Endothelial cell of umbilical vein (primary cell): ENCODE data around the gene MTA2. TPM values are rescaled to one million over a fixed set of nuclear protein-coding genes. Genes with fewer than 3 reads are reported as not detected.

ENCODE experiments used
- BruUV-seq: library from RNA; stranded (reverse); fragments of 400-500 nt; replicated peaks from 2 replicates; lab custom pipeline; 2021; lab: Mats Ljungman, UMichigan
- CTCF ChIA-PET: fragments of 300-600, 350-600 bp; sonication (Branson Sonifier 250); formaldehyde crosslinking; loops from one replicate; lab custom pipeline; 2021; ENCODE audit warnings: antibody characterized with exemption, inconsistent platforms; lab: Charles Lee
- POLR2A ChIA-PET: fragments of 300-600, 350-600 bp; sonication (Branson Sonifier 250); formaldehyde crosslinking; loops from one replicate; lab custom pipeline; 2021; ENCODE audit warnings: antibody characterized with exemption, inconsistent platforms; lab: Charles Lee
- DNase-seq: peaks from one replicate; pipeline ENCODE4 v3.0.0-alpha.2; 2011; ENCODE audit warnings: low read depth, low spot score
- FAIRE-seq: peaks from 2 replicates; lab custom pipeline; 2011; peaks lifted over from hg19 to GRCh38; lab: Jason Lieb, UNC
- H2AFZ ChIP-seq: 2 replicates; pipeline ENCODE4 v1.6.0; 2012; ENCODE audit warnings: low read depth, low read length, control low read depth, inconsistent platforms
- H3K27ac ChIP-seq: 2 replicates; pipeline ENCODE4 v1.5.1; 2011; ENCODE audit warnings: low read depth, mild to moderate bottlenecking, control low read depth, low read length, moderate library complexity; ENCODE audit not compliant: insufficient read depth
- H3K27me3 ChIP-seq, 2 experiments: 2 replicates each; pipeline versions ENCODE4 v1.6.0 to v1.6.1; 2011; ENCODE audit warnings: low read length in 2 of 2, mixed read lengths in 1 of 2; ENCODE audit not compliant: control insufficient read depth in 2 of 2, insufficient read depth in 2 of 2
- H3K36me3 ChIP-seq, 2 experiments: 2 replicates in 1 of 2; 3 replicates in 1 of 2; pipeline ENCODE4 v1.5.1; 2011; ENCODE audit warnings: low read length in 2 of 2, mild to moderate bottlenecking in 1 of 2, moderate library complexity in 1 of 2; ENCODE audit not compliant: control insufficient read depth in 2 of 2, insufficient read depth in 2 of 2; ENCODE audit errors: extremely low read depth in 1 of 2
- H3K4me1 ChIP-seq: 3 replicates; pipeline ENCODE4 v1.5.1; 2011; ENCODE audit warnings: mild to moderate bottlenecking, low read length; ENCODE audit not compliant: control insufficient read depth, insufficient read depth; ENCODE audit errors: extremely low read depth
- H3K4me2 ChIP-seq: 2 replicates; pipeline ENCODE4 v1.6.1; 2011; ENCODE audit warnings: low read length, control low read depth, mixed read lengths; ENCODE audit not compliant: insufficient read depth
- H3K4me3 ChIP-seq, 3 experiments: fragments of 200-600 bp in 1 of 3; sonication (generic), shearing (Covaris generic) in 1 of 3; replicated peaks in 1 of 3; 2 replicates each; pipeline ENCODE4 v1.5.1; 2011 to 2016; ENCODE audit warnings: control low read depth in 3 of 3, low read length in 3 of 3, mild to moderate bottlenecking in 2 of 3, inconsistent platforms in 1 of 3, low read depth in 1 of 3, moderate library complexity in 1 of 3; ENCODE audit not compliant: insufficient read depth in 1 of 3
- H3K79me2 ChIP-seq: 2 replicates; pipeline ENCODE4 v1.6.0; 2012; ENCODE audit warnings: low read length, inconsistent platforms; ENCODE audit not compliant: control insufficient read depth, insufficient read depth
- H3K9ac ChIP-seq: replicated peaks from 2 replicates; pipeline ENCODE3; 2011; ENCODE audit warnings: low read length, control low read depth; ENCODE audit not compliant: insufficient read depth; ENCODE audit errors: extremely low read depth
- H3K9me1 ChIP-seq: replicated peaks from 3 replicates; pipeline ENCODE4 v1.6.0; 2011; ENCODE audit warnings: mild to moderate bottlenecking, low read length; ENCODE audit not compliant: control insufficient read depth, insufficient read depth; ENCODE audit errors: extremely low read depth
- H3K9me3 ChIP-seq: replicated peaks from 2 replicates; pipeline ENCODE4 v1.5.1; 2012; ENCODE audit warnings: low read length, inconsistent platforms; ENCODE audit not compliant: control insufficient read depth, insufficient read depth
- H4K20me1 ChIP-seq: replicated peaks from 2 replicates; pipeline ENCODE3; 2011; ENCODE audit warnings: mild to moderate bottlenecking, low read length; ENCODE audit not compliant: control insufficient read depth, insufficient read depth; ENCODE audit errors: extremely low read depth
- CTCF ChIP-seq, 2 donors: IDR thresholded peaks; 1 replicate in 1 of 2; 2 replicates in 1 of 2; pipeline ENCODE4 v1.5.1; 2011; ENCODE audit warnings: low read length in 2 of 2, mild to moderate bottlenecking in 2 of 2, moderate library complexity in 2 of 2, control low read depth in 1 of 2, inconsistent platforms in 1 of 2, low read depth in 1 of 2; ENCODE audit not compliant: insufficient read depth in 1 of 2; ENCODE audit errors: extremely low read depth in 1 of 2
- EZH2 ChIP-seq: IDR thresholded peaks from 2 replicates; pipeline ENCODE4 v1.6.1; 2012; ENCODE audit warnings: borderline replicate concordance, low read depth, mild to moderate bottlenecking, moderate library complexity, low read length, inconsistent platforms; ENCODE audit not compliant: severe bottlenecking
- FOS ChIP-seq: IDR thresholded peaks from 2 replicates; pipeline ENCODE4 v1.6.1; 2011; ENCODE audit warnings: mild to moderate bottlenecking, low read length, moderate library complexity, borderline replicate concordance; ENCODE audit not compliant: insufficient read depth
- GATA2 ChIP-seq: IDR thresholded peaks from 2 replicates; pipeline ENCODE4 v1.7.0; 2011; ENCODE audit warnings: low read depth, mild to moderate bottlenecking, moderate library complexity, mixed read lengths, low read length; ENCODE audit not compliant: insufficient read length, insufficient read depth
- JUN ChIP-seq: IDR thresholded peaks from 2 replicates; pipeline ENCODE4 v1.6.1; 2011; ENCODE audit warnings: borderline replicate concordance, low read depth; ENCODE audit not compliant: insufficient read length, insufficient read depth
- MYC ChIP-seq: IDR thresholded peaks from one replicate; pipeline ENCODE4 v1.6.1; 2011; ENCODE audit warnings: mild to moderate bottlenecking, low read depth, low read length
- POLR2A ChIP-seq: IDR thresholded peaks from 2 replicates; pipeline ENCODE4 v1.6.1; 2012; ENCODE audit warnings: low read depth, mild to moderate bottlenecking, control low read depth, low read length
- POLR2AphosphoS5 ChIP-seq: IDR thresholded peaks from 2 replicates; pipeline ENCODE4 v1.6.1; 2012; ENCODE audit warnings: low read depth, mild to moderate bottlenecking, control low read depth, low read length, moderate library complexity; ENCODE audit not compliant: insufficient read depth
- dilution Hi-C: fragments of 300-500 bp; cut with MboI; formaldehyde crosslinking; loops from one replicate; pipeline ENCODE4 v1.15.0; 2019; ENCODE audit warnings: low sequenced_read_pairs; ENCODE audit not compliant: extremely low pct_ligation_motif_present
- intact Hi-C: fragments of 100-400 bp; cut with micrococcal nuclease; formaldehyde crosslinking; loops from one replicate; pipeline ENCODE4 v1.10.0; 2022
- polyA plus RNA-seq, 4 experiments: library from polyadenylated mRNA; depleted of rRNA in 3 of 4; stranded (reverse) in 3 of 4; unstranded in 1 of 4; fragments of >200 nt; gene quantifications; 2 replicates each; pipeline versions ENCODE4 v1.2.1 to v1.2.3, GENCODE V29; 2011 to 2012; ENCODE audit warnings: missing spikeins in 1 of 4
- total RNA-seq: library from RNA; stranded (reverse); gene quantifications from 2 replicates; pipeline ENCODE4 v1.2.3, GENCODE V29; 2021
- TF ChIP-seq, protein P1 (sequence below): IDR thresholded peaks from 2 replicates; pipeline ENCODE4 v1.6.1; 2011; ENCODE audit not compliant: insufficient read depth, insufficient read length

MTA2 gene
- total and polyA plus RNA-seq, 2 donors (not counting 3 experiments of a cell fraction or from before 2014, with no cell fraction given), result 40.4 to 166 TPM

DNA sequence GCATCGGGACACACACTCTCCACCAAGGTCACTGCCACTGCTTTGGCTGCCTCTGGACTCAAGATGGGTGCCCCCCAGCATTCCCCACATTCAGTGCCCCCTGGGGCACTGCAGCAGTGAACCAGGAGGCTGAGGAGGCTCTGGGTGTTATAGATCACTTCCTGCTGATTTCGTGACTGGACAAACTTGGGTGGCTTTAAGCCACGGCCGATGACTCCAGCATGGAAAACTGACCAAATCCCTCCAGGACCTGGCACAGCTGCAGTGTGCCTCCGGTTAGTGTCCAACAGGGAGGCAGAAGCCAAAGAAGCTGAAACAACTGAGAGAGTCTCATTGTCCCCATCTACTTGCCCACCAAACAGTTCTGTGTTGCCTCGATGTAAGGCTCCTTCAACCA lies 45.9 kb upstream of the MTA2 start:
- no peaks in the 10 kb centered on the region for H3K9me1 ChIP-seq
- no peak overlapping the region for H3K27ac ChIP-seq
- no peak for DNase-seq
- BruUV-seq, result no TSS peak
- peaks cover 15 to 25% of the 10 kb centered on the region in 2 experiments for H3K36me3 ChIP-seq
- TF ChIP-seq MYC (no peak), POLR2AphosphoS5 (no peak), CTCF (IDR thresholded peaks at IDR 0.05; ENCODE audit: extremely low read depth in 1 of 2, insufficient read depth in 1 of 2, low read depth in 1 of 2, low read length in 2 of 2) (no peak), FOS (no peak), GATA2 (no peak), JUN (no peak), EZH2 (no peak), POLR2A (no peak)
- TF ChIP-seq, protein P1, sequence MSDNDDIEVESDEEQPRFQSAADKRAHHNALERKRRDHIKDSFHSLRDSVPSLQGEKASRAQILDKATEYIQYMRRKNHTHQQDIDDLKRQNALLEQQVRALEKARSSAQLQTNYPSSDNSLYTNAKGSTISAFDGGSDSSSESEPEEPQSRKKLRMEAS, result no peak
- H3K79me2 ChIP-seq, result peaks cover 49% of the 10 kb centered on the region
- H2AFZ ChIP-seq, result no peak overlapping the region
- no peak overlapping the region for H3K4me2 ChIP-seq
- H3K9me3 ChIP-seq, result no peaks in the 10 kb centered on the region
- H3K4me3 ChIP-seq, result no peak overlapping the region
- H3K4me1 ChIP-seq, result peaks cover 13% of the 10 kb centered on the region
- dilution Hi-C loops, result no loop called here
- H3K27me3 ChIP-seq, result no peaks in the 10 kb centered on the region
- no peak overlapping the region for H3K9ac ChIP-seq
- H4K20me1 ChIP-seq, result no peaks in the 10 kb centered on the region
- no peak for FAIRE-seq
- CTCF ChIA-PET, result interaction anchor here (0.8 kb wide), 1 partner anchor 223 kb away, joined by 3 read pairs; no protein-coding TSS in a partner anchor
- intact Hi-C loops, result no loop called here
- POLR2A ChIA-PET, result interaction anchor here (2.5 kb wide), 1 partner anchor 18 kb away, joined by 13 read pairs; the partner anchor contains the start of genes C11orf98 and CSKMT
